GM21526 (cell line): ENCODE results near the gene ELMOD3.
"Not testable (repeated sequence)": the region's sequence is repeated elsewhere in the genome, so short reads cannot be mapped to it uniquely, and the experiment has no call there.

Experiments
- ATAC-seq: cut with Tn5 transposase; IDR thresholded peaks from one replicate; pipeline ENCODE4 v1.9.1; 2021; ENCODE audit warnings: moderate library complexity; ENCODE audit not compliant: unreplicated experiment, low FRiP score

Gene ELMOD3

DNA sequence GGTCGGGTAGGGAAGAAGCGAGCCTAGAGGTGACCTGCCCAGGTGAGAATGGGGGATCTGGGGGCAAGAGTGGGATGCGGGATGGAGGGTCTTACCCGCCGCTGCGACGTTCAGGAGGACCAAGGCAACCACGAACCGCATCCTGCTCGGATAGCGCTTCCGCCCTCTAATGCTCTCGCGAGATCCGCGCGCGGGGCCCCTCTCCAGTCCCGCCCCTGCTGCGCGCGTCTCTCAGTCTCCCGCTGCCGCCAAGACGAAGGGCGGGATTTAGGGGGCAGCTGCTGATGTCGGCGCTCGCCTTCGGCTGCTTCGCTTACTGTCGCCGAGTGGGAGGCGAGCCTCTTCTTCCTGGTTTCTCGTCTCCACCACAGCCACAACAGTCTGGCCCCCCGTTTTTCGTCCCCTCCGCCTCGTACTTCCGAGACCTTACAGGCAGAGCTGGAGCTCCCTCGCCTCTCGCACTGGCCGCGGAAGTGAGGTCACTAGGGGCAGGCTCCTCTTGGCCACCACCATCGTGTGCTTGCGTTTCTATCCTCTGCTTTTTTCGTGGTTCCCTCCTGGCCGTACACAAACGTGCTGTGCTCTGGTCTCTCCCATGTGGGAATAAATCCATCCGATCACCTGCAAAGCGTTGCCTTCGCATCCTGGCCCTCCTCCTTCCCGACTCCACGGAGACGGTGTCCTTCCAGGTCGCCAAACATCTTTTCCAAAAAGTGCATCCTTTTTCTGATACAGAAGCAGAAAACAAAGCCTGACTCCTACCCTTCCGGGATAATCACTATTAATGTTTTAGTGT, 26.5 kb upstream of the ELMOD3 start, which contains the start of gene TGOLN2:
TGOLN2 (minus strand) TSS at position 168 of the 796 bp plus-strand sequence; CDS start at position 141, 27 bp downstream.
- ATAC-seq = peak; percentile 81

DNA sequence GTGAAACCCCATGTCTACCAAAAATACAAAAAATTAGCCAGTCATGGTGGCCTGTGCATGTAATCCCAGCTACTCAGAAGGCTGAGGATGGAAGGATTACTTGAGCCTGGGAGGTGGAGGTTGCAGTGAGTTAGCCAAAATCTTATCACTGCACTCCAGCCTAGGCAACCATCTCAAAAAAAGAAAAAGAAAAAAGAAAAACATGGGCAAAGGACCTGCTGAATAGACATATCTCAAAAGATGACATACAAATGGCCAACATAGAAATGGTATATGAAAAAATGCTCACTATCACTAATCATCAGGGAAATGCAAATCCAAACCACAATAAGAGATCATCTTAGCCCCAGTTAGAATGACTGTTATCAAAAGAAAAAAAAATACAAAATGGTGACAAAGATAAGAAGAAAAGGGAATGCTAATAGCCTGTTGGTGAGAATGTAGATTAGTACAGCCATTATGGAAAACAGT, 25.4 kb upstream of the ELMOD3 start:
- ATAC-seq = no peak

DNA sequence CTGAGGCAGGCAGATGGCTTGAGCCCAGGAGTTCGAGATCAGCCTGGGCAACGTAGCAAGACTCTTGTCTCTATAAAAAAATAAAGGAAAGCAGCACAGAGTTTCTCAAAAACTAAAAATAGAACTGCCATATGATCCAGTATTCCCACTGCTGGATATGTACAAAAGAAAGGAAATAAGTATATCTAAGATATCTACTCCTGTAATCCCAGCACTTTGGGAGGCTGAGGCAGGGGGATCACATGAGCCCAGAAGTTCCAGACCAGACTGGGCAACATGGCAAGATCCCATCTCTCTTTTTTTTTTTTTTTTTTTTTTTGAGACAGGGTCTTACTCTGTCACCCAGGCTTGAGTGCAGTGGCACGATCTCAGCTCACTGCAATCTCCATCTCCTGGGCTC, 24.9 kb upstream of the ELMOD3 start:
- ATAC-seq = not testable (repeated sequence)

- ATAC-seq = no peak
These were observed 23.5 kb upstream of the ELMOD3 start for GRCh38 chr2:85330839-85331636.

DNA sequence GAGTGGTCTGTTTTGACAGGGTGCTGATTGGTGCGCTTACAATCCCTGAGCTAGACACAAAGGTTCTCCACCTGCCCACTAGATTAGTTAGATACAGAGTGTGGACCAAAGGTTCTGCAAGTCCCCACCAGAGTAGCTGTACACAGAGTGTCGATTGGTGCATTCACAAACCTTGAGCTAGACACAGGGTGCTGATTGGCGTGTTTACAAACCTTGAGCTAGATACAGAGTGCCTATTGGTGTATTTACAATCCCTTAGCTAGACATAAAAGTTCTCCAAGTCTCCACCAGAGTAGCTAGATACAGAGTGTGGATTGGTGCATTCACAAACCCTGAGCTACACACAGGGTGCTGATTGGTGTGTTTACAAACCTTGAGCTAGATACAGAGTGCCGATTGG, 20.7 kb upstream of the ELMOD3 start:
- ATAC-seq = not testable (repeated sequence)

- no peak for ATAC-seq
These were observed 19.6 kb upstream of the ELMOD3 start for GRCh38 chr2:85334928-85335327.

DNA sequence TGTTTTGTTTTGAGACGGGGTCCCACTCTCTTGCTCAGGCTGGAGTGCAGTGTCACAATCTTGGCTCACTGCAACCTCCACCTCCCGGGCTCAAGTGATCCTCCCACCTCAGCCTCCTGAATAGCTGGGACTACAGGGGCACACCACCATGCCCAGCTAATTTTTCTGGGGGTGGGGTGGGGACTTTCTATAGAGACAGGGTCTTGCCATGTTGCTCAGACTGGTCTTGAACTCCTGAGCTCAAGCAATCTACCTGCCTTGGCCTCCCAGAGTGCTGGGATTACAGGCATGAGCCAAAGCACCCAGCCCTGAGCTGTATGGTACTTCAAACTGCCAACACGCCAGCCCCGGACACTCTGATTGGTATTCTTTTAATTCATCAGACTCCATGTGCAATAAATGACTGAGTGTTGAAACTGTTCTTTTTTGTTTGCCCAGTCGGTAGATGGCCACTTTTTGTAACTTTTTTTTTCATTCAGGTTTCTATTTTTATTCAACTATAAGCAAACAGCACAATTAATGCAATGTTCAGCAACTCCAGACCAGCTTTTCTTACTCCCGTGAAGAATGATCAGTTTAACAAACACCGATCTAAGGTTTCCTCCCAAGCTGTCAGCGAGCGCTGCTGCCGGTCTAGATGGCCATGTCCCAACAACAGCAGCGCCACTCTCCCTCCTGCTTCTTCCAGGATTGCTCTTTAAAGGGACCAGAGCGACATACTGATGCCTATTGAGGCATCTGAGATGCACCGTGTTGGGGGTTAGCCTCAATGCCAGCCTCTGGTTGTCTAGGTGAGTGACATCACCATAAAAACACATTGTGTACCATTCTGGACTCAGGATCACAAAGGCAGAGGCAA, 14.3 kb upstream of the ELMOD3 start:
- ATAC-seq = no peak

DNA sequence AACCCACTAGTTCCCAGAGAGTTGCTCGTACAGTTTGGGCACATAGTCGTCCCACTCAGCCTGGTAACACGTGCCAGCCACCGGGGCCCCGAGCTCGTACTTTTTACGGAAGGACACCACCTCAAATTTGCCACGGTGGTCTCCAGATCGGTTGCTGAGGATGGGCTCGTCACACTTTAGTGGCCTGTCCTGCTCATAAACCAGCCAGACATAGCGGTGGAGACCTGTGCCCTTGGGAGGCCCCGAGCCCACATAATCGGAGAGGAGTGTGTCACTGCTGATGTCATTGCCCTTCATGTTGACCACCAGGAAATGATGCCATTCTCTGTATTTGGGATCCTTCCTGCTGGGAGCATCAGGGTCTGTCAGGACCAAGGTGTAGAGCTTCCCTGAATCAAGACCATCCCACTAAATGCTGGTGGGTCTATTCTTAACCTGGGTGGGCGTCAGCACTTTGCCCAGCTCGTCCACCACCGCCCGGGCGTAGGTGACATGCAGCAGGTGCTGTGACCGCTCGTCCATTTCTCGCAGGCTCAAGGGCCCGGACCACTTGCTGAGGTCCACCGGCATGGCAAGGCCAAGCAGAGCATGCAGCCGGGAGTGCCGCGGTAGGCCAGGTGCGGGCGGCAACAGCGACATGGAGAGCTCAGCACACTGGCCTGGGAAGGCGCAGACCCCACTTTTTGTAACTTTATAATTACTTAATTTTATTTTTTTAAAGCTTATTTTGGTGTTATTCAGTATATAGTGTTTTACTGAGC, 13.1 kb upstream of the ELMOD3 start:
- ATAC-seq = no peak

- ATAC-seq = no peak
These were observed 12.4 kb upstream of the ELMOD3 start for GRCh38 chr2:85342156-85342555.

DNA sequence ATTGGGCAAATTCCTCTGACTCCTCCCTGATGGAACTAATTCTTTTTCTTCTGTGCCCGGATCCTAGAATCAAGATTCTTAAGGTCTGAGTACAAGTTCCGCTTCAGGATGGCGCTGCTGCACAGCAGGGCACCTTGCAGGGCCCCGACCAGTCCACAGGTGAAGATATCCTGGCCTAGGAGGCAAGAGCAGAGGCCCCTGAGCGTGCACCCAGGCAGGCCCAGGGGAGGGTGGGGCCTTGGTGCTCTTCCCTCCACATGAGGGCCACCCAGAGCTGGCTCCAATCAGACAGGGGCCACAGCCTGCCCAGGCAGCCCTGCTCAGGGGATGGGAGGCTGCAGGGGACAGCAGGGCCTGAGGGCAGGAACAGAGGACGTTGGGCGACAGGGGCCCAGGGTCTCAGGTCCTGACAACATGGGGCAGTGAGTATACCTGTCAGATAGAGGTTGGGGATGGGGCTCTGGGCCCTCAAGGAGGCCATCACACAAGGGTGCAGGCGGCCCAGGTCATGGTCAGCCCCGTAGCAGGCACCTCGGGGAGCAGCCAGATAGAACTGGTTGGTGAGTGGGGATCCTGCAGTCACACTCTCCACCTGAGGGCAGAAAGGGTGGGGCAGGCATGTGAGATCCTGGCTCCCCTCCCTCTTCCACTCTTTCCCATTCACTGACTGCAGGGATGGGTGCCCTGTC, 11.2 kb upstream of the ELMOD3 start:
- not testable (repeated sequence) for ATAC-seq

- no peak for ATAC-seq
These were observed 10.1 kb upstream of the ELMOD3 start for GRCh38 chr2:85344356-85344954.

DNA sequence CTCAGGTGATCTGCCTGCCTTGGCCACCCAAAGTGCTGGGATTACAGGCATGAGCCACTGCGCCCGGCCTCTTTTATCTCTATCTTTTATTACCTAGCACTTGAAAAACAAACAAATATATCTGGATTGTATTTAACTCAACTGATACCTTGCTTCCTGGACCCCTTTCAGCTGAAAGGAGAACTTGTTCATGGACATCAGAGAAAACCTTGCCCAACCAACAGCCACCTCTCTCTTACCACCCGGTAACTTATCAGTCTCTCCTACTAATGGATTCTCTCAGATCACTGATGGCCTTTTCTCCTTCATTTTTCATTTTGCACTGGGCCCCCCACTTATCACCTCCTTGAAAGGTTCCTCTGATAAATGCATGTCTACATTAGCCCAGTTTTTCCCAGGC, 7.0 kb upstream of the ELMOD3 start:
- no peak for ATAC-seq

- ATAC-seq = peak; percentile 3
These were observed 688 bp upstream of the ELMOD3 start for GRCh38 chr2:85353876-85354285.

DNA sequence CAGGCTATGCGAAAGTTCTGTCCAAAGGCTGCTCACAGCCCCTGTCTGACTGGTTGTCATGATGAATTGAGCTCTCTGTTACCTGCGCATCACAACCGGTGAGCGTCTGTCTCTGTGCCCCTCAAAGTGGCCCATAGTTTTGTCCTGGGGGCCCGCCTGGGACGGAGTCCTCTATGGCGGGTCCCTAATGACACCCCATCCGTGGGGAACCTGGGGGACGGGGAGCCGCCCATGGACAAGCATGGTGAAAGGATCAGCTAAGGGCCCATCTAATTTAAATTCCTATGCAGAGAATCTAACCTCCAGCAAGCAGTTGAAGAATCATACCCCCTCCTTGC, 473 bp downstream of the ELMOD3 start:
- ATAC-seq = peak; percentile 2

- no peak for ATAC-seq
These were observed 952 bp downstream of the ELMOD3 start for GRCh38 chr2:85355521-85355920.

DNA sequence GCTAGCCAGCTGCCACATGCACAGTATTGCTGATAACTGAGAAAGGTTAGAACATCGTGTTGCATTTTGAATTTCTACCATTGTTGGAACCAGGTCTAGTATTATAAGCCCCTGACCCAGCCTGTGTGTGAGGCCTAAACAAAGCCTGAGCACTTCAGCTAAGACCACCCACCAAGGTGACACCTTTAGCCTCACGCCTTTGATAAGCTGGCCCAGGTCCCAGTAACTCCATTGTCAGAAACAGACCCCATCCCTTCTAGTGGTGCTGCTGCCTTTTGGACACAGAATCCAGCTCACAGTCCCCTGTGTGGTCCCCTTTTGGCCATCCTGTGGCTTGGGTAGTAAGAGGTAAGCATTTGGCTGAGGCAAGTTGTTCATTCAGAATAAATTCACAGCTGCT, 1.6 kb downstream of the ELMOD3 start:
- no peak for ATAC-seq

GRCh38 chr2:85357736-85358135, 3.2 kb downstream of the ELMOD3 start:
- no peak for ATAC-seq

DNA sequence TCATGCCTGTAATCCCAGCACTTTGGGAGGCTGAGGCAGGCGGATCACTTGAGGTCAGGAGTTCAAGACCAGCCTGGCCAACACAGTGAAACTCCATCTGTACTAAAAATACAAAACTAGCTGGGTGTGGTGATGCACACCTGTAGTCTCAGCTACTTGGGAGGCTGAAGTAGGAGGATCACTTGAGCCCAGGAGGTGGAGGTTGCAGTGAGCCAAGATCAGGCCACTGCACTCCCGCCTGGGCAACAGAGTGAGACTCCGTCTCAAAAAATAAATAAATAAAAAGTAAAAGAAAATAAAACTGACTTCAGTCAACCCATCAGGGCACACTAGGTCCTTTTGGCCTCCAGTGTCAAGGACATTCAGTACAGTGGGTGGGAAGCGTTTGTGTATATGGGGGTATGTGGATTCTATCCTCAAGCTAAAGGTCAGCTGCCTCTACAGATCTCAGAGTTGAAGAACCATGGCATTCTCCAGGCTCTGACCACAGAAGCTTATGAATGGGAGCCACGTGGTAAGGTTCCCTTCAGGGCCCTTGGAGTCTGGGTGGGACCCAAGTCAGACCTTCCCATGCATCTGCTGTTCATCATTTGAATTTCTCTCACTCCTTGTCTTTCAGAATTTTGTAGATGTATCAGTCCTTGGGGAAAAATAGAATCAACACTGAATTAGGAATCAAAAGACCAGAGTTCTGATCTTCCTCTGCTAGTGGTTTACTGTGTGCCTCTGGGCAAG, 8.3 kb downstream of the ELMOD3 start:
- ATAC-seq = not testable (repeated sequence)
